ENCODE results near the gene SPPL3. TPM values are rescaled to one million over a fixed set of nuclear protein-coding genes. Genes with fewer than 3 reads are reported as not detected.

Gene SPPL3
- total RNA-seq, 1 donor from 2014 or later = 20.4 TPM

GRCh38 chr12:120853188-120853587 lies 51.0 kb downstream of the SPPL3 start:
- H3K27ac ChIP-seq = no peak overlapping the region
- no peaks in the 10 kb centered on the region for H3K27me3 ChIP-seq
- H3K9me3 ChIP-seq = no peaks in the 10 kb centered on the region
- no peak for DNase-seq (ENCODE audit: low spot score in 2 of 2)
- TF ChIP-seq CTCF (IDR thresholded peaks at IDR 0.05) = no peak
- H3K36me3 ChIP-seq = no peaks in the 10 kb centered on the region
- H3K4me3 ChIP-seq = no peak overlapping the region
- H3K4me1 ChIP-seq = peaks cover 0 to 39% of the 10 kb centered on the region in 2 donors
- intact Hi-C loops (cut with DNase I) = no loop called here

GRCh38 chr12:120851944-120852343 lies 52.2 kb downstream of the SPPL3 start:
- H3K4me3 ChIP-seq = no peak overlapping the region
- no peaks in the 10 kb centered on the region for H3K9me3 ChIP-seq
- no peak for TF ChIP-seq CTCF (IDR thresholded peaks at IDR 0.05)
- intact Hi-C loops (cut with DNase I) = no loop called here
- no peaks in the 10 kb centered on the region for H3K27me3 ChIP-seq
- H3K4me1 ChIP-seq = peaks cover 3 to 47% of the 10 kb centered on the region in 2 donors
- no peaks in the 10 kb centered on the region for H3K36me3 ChIP-seq
- no peak for DNase-seq (ENCODE audit: low spot score in 2 of 2)
- no peak overlapping the region for H3K27ac ChIP-seq

- H3K4me3 ChIP-seq = no peak overlapping the region
- no peak for TF ChIP-seq CTCF (IDR thresholded peaks at IDR 0.05)
- intact Hi-C loops (cut with DNase I) = no loop called here
- no peak for DNase-seq (ENCODE audit: low spot score in 2 of 2)
- H3K9me3 ChIP-seq = no peaks in the 10 kb centered on the region
- H3K27ac ChIP-seq = no peak overlapping the region
- H3K27me3 ChIP-seq = no peaks in the 10 kb centered on the region
- H3K4me1 ChIP-seq = peaks cover 3 to 52% of the 10 kb centered on the region in 2 donors
- no peaks in the 10 kb centered on the region for H3K36me3 ChIP-seq
Observed at GRCh38 chr12:120851444-120851843, 52.7 kb downstream of the SPPL3 start.

- intact Hi-C loops (cut with DNase I) = loop anchor here (5.0 kb wide), 2 partner anchors 53 to 202 kb away; partner anchors contain the start of gene SPPL3
- TF ChIP-seq CTCF (IDR thresholded peaks at IDR 0.05) = peak in 1 of 3 experiments; percentile 12
- DNase-seq (ENCODE audit: low spot score in 2 of 2) = no peak
- Histone ChIP-seq H3K4me1 (peaks cover 12 to 60% of the 10 kb centered on the region in 2 donors), H3K27me3 (no peaks in the 10 kb centered on the region), H3K27ac (peak overlapping the region; percentile 63 to 71), H3K9me3 (no peaks in the 10 kb centered on the region), H3K36me3 (no peaks in the 10 kb centered on the region), H3K4me3 (no peak overlapping the region)
Observed at GRCh38 chr12:120849765-120850164, 54.4 kb downstream of the SPPL3 start.

- no peak for DNase-seq (ENCODE audit: low spot score in 2 of 2)
- peak overlapping the region; percentile 48 to 54 for H3K27ac ChIP-seq
- no peak overlapping the region for H3K4me3 ChIP-seq
- no peaks in the 10 kb centered on the region for H3K36me3 ChIP-seq
- intact Hi-C loops (cut with DNase I) = loop anchor here (5.0 kb wide), 2 partner anchors 54 to 201 kb away; partner anchors contain the start of gene SPPL3
- no peak for TF ChIP-seq CTCF (IDR thresholded peaks at IDR 0.05)
- H3K9me3 ChIP-seq = no peaks in the 10 kb centered on the region
- H3K27me3 ChIP-seq = no peaks in the 10 kb centered on the region
- H3K4me1 ChIP-seq = peaks cover 14 to 52% of the 10 kb centered on the region in 2 donors
Observed at GRCh38 chr12:120847814-120848213, 56.3 kb downstream of the SPPL3 start.

- intact Hi-C loops (cut with DNase I) = loop anchor here (5.0 kb wide), 2 partner anchors 55 to 200 kb away; partner anchors contain the start of gene SPPL3
- no peak overlapping the region for H3K4me3 ChIP-seq
- no peaks in the 10 kb centered on the region for H3K36me3 ChIP-seq
- no peaks in the 10 kb centered on the region for H3K9me3 ChIP-seq
- TF ChIP-seq CTCF (IDR thresholded peaks at IDR 0.05) = no peak
- H3K27me3 ChIP-seq = no peaks in the 10 kb centered on the region
- H3K4me1 ChIP-seq = peaks cover 14 to 52% of the 10 kb centered on the region in 2 donors
- DNase-seq (ENCODE audit: low spot score in 2 of 2) = no peak
- H3K27ac ChIP-seq = peak overlapping the region; percentile 48 to 54
Observed at GRCh38 chr12:120847392-120847791, 56.8 kb downstream of the SPPL3 start.

Data from ascending aorta (tissue), 2 donors.